HEK293 (cell line): ENCODE results near the gene USP5.
"Not testable (repeated sequence)": the region's sequence is repeated elsewhere in the genome, so short reads cannot be mapped to it uniquely, and the experiment has no call there.

ENCODE experiments used
- BCL11A ChIP-seq: fragments of 450-650 bp; formaldehyde crosslinking; IDR thresholded peaks from 2 replicates; pipeline ENCODE4 v1.5.1; 2016; ENCODE audit warnings: low read depth, missing biosample characterization, missing genetic modification characterization
- CTCF ChIP-seq: fragments of 450-650 bp; formaldehyde crosslinking; IDR thresholded peaks from 2 replicates; pipeline ENCODE4 v1.5.1; 2016; ENCODE audit warnings: missing biosample characterization, missing genetic modification characterization
- FEZF1 ChIP-seq: fragments of 450-650 bp; formaldehyde crosslinking; IDR thresholded peaks from 2 replicates; pipeline ENCODE4 v1.5.1; 2016; ENCODE audit warnings: missing biosample characterization, missing genetic modification characterization
- MEIS1 ChIP-seq: sonication (generic); formaldehyde crosslinking; IDR thresholded peaks from 2 replicates; pipeline ENCODE4 v1.8.1; 2022; ENCODE audit warnings: missing genetic modification reagents, mild to moderate bottlenecking, borderline replicate concordance
- ZBTB1 ChIP-seq: fragments of 450-650 bp; formaldehyde crosslinking; IDR thresholded peaks from 2 replicates; pipeline ENCODE4 v1.5.1; 2016; ENCODE audit warnings: missing biosample characterization, missing genetic modification characterization
- ZNF138 ChIP-seq: fragments of 450-650 bp; formaldehyde crosslinking; IDR thresholded peaks from 2 replicates; pipeline ENCODE4 v1.5.1; 2016; ENCODE audit warnings: missing biosample characterization, missing genetic modification characterization, borderline replicate concordance
- ZNF175 ChIP-seq: fragments of 450-650 bp; formaldehyde crosslinking; IDR thresholded peaks from 2 replicates; pipeline ENCODE4 v1.5.1; 2016; ENCODE audit warnings: missing biosample characterization, missing genetic modification characterization
- ZNF335 ChIP-seq: fragments of 450-650 bp; formaldehyde crosslinking; conservative IDR thresholded peaks from 2 replicates; pipeline ENCODE4 v1.5.1; 2016; ENCODE audit warnings: missing biosample characterization, missing genetic modification characterization
- ZNF561 ChIP-seq: fragments of 450-650 bp; IDR thresholded peaks from 2 replicates; pipeline ENCODE4 v1.5.1; 2018; ENCODE audit warnings: missing biosample characterization, missing genetic modification characterization, borderline replicate concordance

DNA sequence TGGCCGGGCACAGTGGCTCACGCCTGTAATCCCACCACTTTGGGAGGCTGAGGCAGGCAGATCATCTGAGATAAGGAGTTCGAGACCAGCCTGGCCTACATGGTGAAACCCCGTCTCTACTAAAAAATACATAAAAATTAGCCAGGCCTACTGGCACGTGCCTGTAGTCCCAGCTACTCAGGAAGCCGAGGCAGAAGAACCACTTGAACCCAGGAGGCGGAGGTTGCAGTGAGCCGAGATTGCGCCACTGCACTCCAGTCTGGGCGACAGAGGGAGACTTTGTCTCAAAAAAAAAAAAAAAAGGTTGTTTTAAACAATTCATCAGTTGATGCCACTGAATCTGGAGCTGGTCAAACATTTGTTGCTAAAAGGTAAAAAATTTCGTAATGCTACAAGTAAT, 27.9 kb downstream of the USP5 start:
- not testable (repeated sequence) for TF ChIP-seq CTCF (tag by site-specific recombination); BCL11A (tag by site-specific recombination); ZNF138 (tag by site-specific recombination); ZNF335 (tag by site-specific recombination); FEZF1 (tag by site-specific recombination); ZNF175 (tag by site-specific recombination); ZNF561 (tag by site-specific recombination); ZBTB1 (tag by site-specific recombination); MEIS1
